ENCODE results near the gene ANP32B.
A peak's percentile ranks its signal among the peaks of the same experiment; 100 is the strongest.

ANP32B gene

GRCh38 chr9:98008764-98009163 is 25.6 kb downstream of the ANP32B start:
- H3K4me3 ChIP-seq (ENCODE audit: low read depth, low read length): no peak overlapping the region
- no peak for TF ChIP-seq CTCF (IDR thresholded peaks at IDR 0.05; ENCODE audit: insufficient read depth, low read depth, low read length, missing control alignments)
- DNase-seq (ENCODE audit: low read depth): no peak

- no peak for DNase-seq (ENCODE audit: low read depth)
- H3K4me3 ChIP-seq (ENCODE audit: low read depth, low read length): no peak overlapping the region
- no peak for TF ChIP-seq CTCF (IDR thresholded peaks at IDR 0.05; ENCODE audit: insufficient read depth, low read depth, low read length, missing control alignments)
Observed at GRCh38 chr9:98009437-98009836, 26.3 kb downstream of the ANP32B start.

GRCh38 chr9:98009936-98010335 is 26.8 kb downstream of the ANP32B start:
- no peak for DNase-seq (ENCODE audit: low read depth)
- no peak overlapping the region for H3K4me3 ChIP-seq (ENCODE audit: low read depth, low read length)

GRCh38 chr9:98010445-98010844 is 27.3 kb downstream of the ANP32B start:
- H3K4me3 ChIP-seq (ENCODE audit: low read depth, low read length): no peak overlapping the region
- no peak for TF ChIP-seq CTCF (IDR thresholded peaks at IDR 0.05; ENCODE audit: insufficient read depth, low read depth, low read length, missing control alignments)
- peak; percentile 53 for DNase-seq (ENCODE audit: low read depth)

More at GRCh38 chr9:98009936-98010335, 26.8 kb downstream of the ANP32B start:
- no peak for TF ChIP-seq CTCF (IDR thresholded peaks at IDR 0.05; ENCODE audit: insufficient read depth, low read depth, low read length, missing control alignments)

GRCh38 chr9:98011122-98011521 is 28.0 kb downstream of the ANP32B start:
- TF ChIP-seq CTCF (IDR thresholded peaks at IDR 0.05; ENCODE audit: insufficient read depth, low read depth, low read length, missing control alignments): no peak
- no peak overlapping the region for H3K4me3 ChIP-seq (ENCODE audit: low read depth, low read length)
- DNase-seq (ENCODE audit: low read depth): no peak

GRCh38 chr9:98016137-98016680 is 33.1 kb downstream of the ANP32B start:
- no peak overlapping the region for H3K4me3 ChIP-seq (ENCODE audit: low read depth, low read length)
- no peak for TF ChIP-seq CTCF (IDR thresholded peaks at IDR 0.05; ENCODE audit: insufficient read depth, low read depth, low read length, missing control alignments)
- no peak for DNase-seq (ENCODE audit: low read depth)

GRCh38 chr9:98017306-98017705 is 34.2 kb downstream of the ANP32B start:
- no peak overlapping the region for H3K4me3 ChIP-seq (ENCODE audit: low read depth, low read length)
- no peak for DNase-seq (ENCODE audit: low read depth)
- no peak for TF ChIP-seq CTCF (IDR thresholded peaks at IDR 0.05; ENCODE audit: insufficient read depth, low read depth, low read length, missing control alignments)

All from GM12865 (cell line).